Transverse colon (tissue), 4 donors: ENCODE measurements around the gene COLQ.

ENCODE experiments used
- POLR2A ChIP-seq: fragments of 450-650 bp; IDR thresholded peaks from one replicate; pipeline ENCODE4 v1.6.1; 2016; ENCODE audit warnings: antibody characterized with exemption, mild to moderate bottlenecking, moderate library complexity
- POLR2AphosphoS5 ChIP-seq, 3 donors: sonication (generic); formaldehyde crosslinking; IDR thresholded peaks; one replicate each; pipeline ENCODE4 v1.6.1; 2016; ENCODE audit warnings: antibody characterized with exemption in 3 of 3
- TF ChIP-seq, protein P1 (sequence below), 5 experiments: fragments of 200-600 bp in 3 of 5; fragments of 450-650 bp in 2 of 5; sonication (generic) in 3 of 5; IDR thresholded peaks; 1 replicate in 2 of 5; 2 replicates in 3 of 5; pipeline ENCODE4 v1.5.1; 2016 to 2017; ENCODE audit warnings: antibody characterized with exemption in 5 of 5, inconsistent platforms in 3 of 5, mild to moderate bottlenecking in 2 of 5, moderate library complexity in 1 of 5

DNA sequence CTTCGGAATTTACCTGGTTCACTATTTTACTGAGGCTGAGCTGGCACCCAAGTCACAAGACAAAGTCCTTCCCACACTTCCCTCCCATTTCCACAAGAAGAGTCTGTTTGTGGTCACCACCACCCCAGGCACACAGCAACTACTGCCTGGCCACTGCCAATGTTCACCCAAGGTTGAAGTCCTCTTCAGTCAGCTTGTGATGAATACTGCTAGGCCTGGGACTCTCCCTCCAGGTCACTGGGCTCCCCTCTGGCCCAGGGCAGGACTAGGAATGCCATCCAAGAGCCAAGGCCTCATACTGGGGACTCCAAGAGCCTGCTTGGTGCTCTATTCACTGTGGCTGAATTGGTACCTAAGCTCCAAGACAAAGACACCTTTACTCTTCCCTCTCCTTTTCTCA is 30.4 kb upstream of the COLQ start:
- TF ChIP-seq, protein P1, sequence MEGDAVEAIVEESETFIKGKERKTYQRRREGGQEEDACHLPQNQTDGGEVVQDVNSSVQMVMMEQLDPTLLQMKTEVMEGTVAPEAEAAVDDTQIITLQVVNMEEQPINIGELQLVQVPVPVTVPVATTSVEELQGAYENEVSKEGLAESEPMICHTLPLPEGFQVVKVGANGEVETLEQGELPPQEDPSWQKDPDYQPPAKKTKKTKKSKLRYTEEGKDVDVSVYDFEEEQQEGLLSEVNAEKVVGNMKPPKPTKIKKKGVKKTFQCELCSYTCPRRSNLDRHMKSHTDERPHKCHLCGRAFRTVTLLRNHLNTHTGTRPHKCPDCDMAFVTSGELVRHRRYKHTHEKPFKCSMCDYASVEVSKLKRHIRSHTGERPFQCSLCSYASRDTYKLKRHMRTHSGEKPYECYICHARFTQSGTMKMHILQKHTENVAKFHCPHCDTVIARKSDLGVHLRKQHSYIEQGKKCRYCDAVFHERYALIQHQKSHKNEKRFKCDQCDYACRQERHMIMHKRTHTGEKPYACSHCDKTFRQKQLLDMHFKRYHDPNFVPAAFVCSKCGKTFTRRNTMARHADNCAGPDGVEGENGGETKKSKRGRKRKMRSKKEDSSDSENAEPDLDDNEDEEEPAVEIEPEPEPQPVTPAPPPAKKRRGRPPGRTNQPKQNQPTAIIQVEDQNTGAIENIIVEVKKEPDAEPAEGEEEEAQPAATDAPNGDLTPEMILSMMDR (IDR thresholded peaks at IDR 0.05) = no peak
- TF ChIP-seq POLR2AphosphoS5 (IDR thresholded peaks at IDR 0.05) = no peak
- TF ChIP-seq POLR2A = no peak
